Measurements from ENCODE around the gene AQP12A.

DNA sequence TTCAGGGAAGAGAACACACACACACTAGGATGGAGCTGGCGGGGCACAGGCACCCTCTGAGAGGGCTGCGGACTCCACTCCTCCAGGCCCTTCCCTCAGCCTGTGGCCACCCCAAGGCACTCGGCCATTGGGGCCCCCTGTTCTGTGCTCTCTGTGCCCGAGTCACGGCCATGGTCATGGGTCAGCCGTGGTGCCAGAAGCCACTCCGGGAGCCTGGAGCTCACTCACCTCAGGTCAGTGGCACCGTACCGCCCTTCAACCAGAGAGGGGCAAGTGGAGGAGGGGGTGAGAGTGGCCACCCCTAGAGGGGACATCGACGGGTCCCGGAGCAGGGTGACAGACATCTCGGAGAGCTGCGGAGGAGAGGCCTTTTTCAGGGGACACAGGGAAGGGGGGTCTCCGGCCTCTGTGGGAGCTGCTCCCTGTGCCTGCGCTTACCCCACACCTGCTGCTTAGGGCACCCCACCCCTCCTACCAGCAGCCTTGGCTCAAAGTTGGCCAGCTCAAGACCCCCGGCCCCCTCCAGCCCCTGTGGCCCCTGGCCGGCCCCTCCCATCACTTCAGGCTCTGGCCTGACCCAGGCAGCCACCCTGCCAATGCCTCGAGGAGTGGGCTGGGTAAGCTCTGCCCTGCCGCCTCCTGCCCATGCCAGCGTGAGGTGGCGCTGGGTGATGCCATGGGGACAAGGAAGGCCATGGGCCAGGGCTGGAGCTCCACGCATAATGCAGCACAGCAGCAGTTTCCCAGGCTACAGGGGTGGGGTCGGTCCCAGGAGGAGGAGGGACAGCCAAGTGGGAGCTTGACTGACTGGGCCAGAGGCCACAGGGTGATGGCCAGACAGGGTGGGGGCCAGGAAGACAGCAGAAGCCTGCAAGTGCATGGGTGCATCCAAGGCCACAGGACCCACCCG lies 29.3 kb downstream of the AQP12A start:
- TF ChIP-seq GATA3 (IDR thresholded peaks at IDR 0.05; ENCODE audit: low read depth, low read length) (no peak), GATA2 (IDR thresholded peaks at IDR 0.05; ENCODE audit: low read depth, low read length) (no peak)
